Left lung (tissue), 10 donors: ENCODE data around the gene APOBEC4. TPM values are rescaled to one million over a fixed set of nuclear protein-coding genes. Genes with fewer than 3 reads are reported as not detected.
A peak's percentile ranks its signal among the peaks of the same experiment; 100 is the strongest.

Experiments used
- ATAC-seq: fragments of 200-7000 bp; cut with Tn5 transposase; one replicate; pipeline ENCODE4 v1.9.1; 2020; ENCODE audit warnings: moderate library complexity
- DNase-seq, 4 donors: peaks; one replicate each; pipeline ENCODE4 v3.0.0-alpha.2; 2013 to 2020
- H3K27ac ChIP-seq, 2 donors: fragments of 200-600 bp; sonication (generic) in 1 of 2; one replicate each; pipeline versions ENCODE4 v1.5.0 to v1.8.0; 2020 to 2021
- H3K27me3 ChIP-seq, 2 donors: fragments of 200-600 bp; sonication (generic) in 1 of 2; one replicate each; pipeline versions ENCODE4 v1.5.0 to v1.8.0; 2020 to 2021
- H3K36me3 ChIP-seq, 2 donors: fragments of 200-600 bp; sonication (generic) in 1 of 2; one replicate each; pipeline versions ENCODE4 v1.5.0 to v1.8.0; 2020 to 2021
- H3K4me1 ChIP-seq, 2 donors: fragments of 200-600 bp; one replicate each; pipeline ENCODE4 v1.8.0; 2021
- H3K4me3 ChIP-seq, 2 donors: fragments of 200-600 bp; sonication (generic) in 1 of 2; one replicate each; pipeline versions ENCODE4 v1.5.0 to v1.8.0; 2020 to 2021; ENCODE audit warnings: mild to moderate bottlenecking in 1 of 2
- H3K9me3 ChIP-seq, 2 donors: fragments of 200-600 bp; sonication (generic) in 1 of 2; one replicate each; pipeline versions ENCODE4 v1.5.0 to v1.8.0; 2020 to 2021
- CTCF ChIP-seq, 2 donors: fragments of 200-600 bp; sonication (generic) in 1 of 2; IDR thresholded peaks; one replicate each; pipeline versions ENCODE4 v1.5.0 to v1.8.0; 2021; ENCODE audit warnings: antibody characterized with exemption in 2 of 2
- intact Hi-C, 2 donors: fragments of 100-400 bp; cut with DNase I; formaldehyde crosslinking; loops; one replicate each; pipeline versions ENCODE4 v1.11.2 to v1.14.2; 2022
- polyA plus RNA-seq, 6 donors: library from polyadenylated mRNA; unstranded; fragments of 120-200 nt; gene quantifications; one replicate each; pipeline ENCODE4 v1.2.1, GENCODE V29; 2013; ENCODE audit not compliant: insufficient read length in 6 of 6
- total RNA-seq, 2 donors: library from RNA; stranded (reverse); fragmentation: NEBNext Ultra II Directional; extraction: Animal tissue kit (Norgen Biotek cat#: 25700); gene quantifications; one replicate each; pipeline ENCODE4 v1.2.1, GENCODE V29; 2021
- donor health status: DM: no; HTN: yes; CAD: no.
- donor health status: DM: no; HTN: no; CAD: no.

Gene APOBEC4
- total and polyA plus RNA-seq, 8 donors: 0.26 to 2.2 (median 0.98) TPM

- H3K27ac ChIP-seq: no peak overlapping the region
- no peak for DNase-seq
- H3K9me3 ChIP-seq: no peaks in the 10 kb centered on the region
- no peak for TF ChIP-seq CTCF (IDR thresholded peaks at IDR 0.05)
- intact Hi-C loops: loop anchor here in 1 of 2 donors (5.0 kb wide), 1 partner anchor 263 kb away; no protein-coding TSS in a partner anchor
- peaks cover 4 to 31% of the 10 kb centered on the region in 2 donors for H3K4me1 ChIP-seq
- H3K4me3 ChIP-seq: no peak overlapping the region
- H3K36me3 ChIP-seq: no peaks in the 10 kb centered on the region
- no peaks in the 10 kb centered on the region for H3K27me3 ChIP-seq
- no peak for ATAC-seq
Measured at GRCh38 chr1:183654706-183655105, 1.6 kb upstream of the APOBEC4 start.

- ATAC-seq (no peak), DNase-seq (no peak)
- peaks cover 4 to 31% of the 10 kb centered on the region in 2 donors for H3K4me1 ChIP-seq
- H3K27me3 ChIP-seq: no peaks in the 10 kb centered on the region
- no peaks in the 10 kb centered on the region for H3K36me3 ChIP-seq
- H3K27ac ChIP-seq: no peak overlapping the region
- no peaks in the 10 kb centered on the region for H3K9me3 ChIP-seq
- no peak overlapping the region for H3K4me3 ChIP-seq
- no peak for TF ChIP-seq CTCF (IDR thresholded peaks at IDR 0.05)
- intact Hi-C loops: loop anchor here in 1 of 2 donors (5.0 kb wide), 1 partner anchor 263 kb away; no protein-coding TSS in a partner anchor
Measured at GRCh38 chr1:183653876-183654451, 848 bp upstream of the APOBEC4 start.

- TF ChIP-seq CTCF (IDR thresholded peaks at IDR 0.05): no peak
- DNase-seq (no peak), ATAC-seq (peak; percentile 28)
- Histone ChIP-seq H3K36me3 (no peaks in the 10 kb centered on the region), H3K27ac (no peak overlapping the region), H3K4me3 (no peak overlapping the region), H3K4me1 (peaks cover 4 to 31% of the 10 kb centered on the region in 2 donors), H3K9me3 (no peaks in the 10 kb centered on the region), H3K27me3 (no peaks in the 10 kb centered on the region)
- intact Hi-C loops: loop anchor here in 1 of 2 donors (5.0 kb wide), 1 partner anchor 264 kb away; no protein-coding TSS in a partner anchor
Measured at GRCh38 chr1:183653462-183653794, 312 bp upstream of the APOBEC4 start.

GRCh38 chr1:183652107-183652506 is 1.0 kb downstream of the APOBEC4 start:
- Histone ChIP-seq H3K27me3 (no peaks in the 10 kb centered on the region), H3K4me3 (no peak overlapping the region), H3K27ac (peak overlapping the region in 1 of 2 donors; percentile 64), H3K9me3 (no peaks in the 10 kb centered on the region), H3K36me3 (no peaks in the 10 kb centered on the region), H3K4me1 (peaks cover 4 to 31% of the 10 kb centered on the region in 2 donors)
- no peak for TF ChIP-seq CTCF (IDR thresholded peaks at IDR 0.05)
- intact Hi-C loops: loop anchor here in 1 of 2 donors (5.0 kb wide), 1 partner anchor 265 kb away; no protein-coding TSS in a partner anchor
- DNase-seq: no peak
- ATAC-seq: no peak

- intact Hi-C loops: loop anchor here in 1 of 2 donors (5.0 kb wide), 1 partner anchor 266 kb away; no protein-coding TSS in a partner anchor
- Histone ChIP-seq H3K9me3 (no peaks in the 10 kb centered on the region), H3K36me3 (no peaks in the 10 kb centered on the region), H3K27ac (peak overlapping the region in 1 of 2 donors; percentile 64), H3K4me1 (peaks cover 4 to 31% of the 10 kb centered on the region in 2 donors), H3K4me3 (no peak overlapping the region), H3K27me3 (no peaks in the 10 kb centered on the region)
- DNase-seq (no peak), ATAC-seq (no peak)
- TF ChIP-seq CTCF (IDR thresholded peaks at IDR 0.05): no peak
Measured at GRCh38 chr1:183651612-183652011, 1.5 kb downstream of the APOBEC4 start.
